Dedifferentiated amniotic fluid mesenchymal stem cell (primary cell): ENCODE data around the gene DNTT.
A peak's percentile ranks its signal among the peaks of the same experiment; 100 is the strongest.

Experiments used
- DNase-seq: peaks from one replicate; pipeline ENCODE4 v3.0.0-alpha.2; 2016; ENCODE audit errors: extremely low spot score

The DNTT gene

DNA sequence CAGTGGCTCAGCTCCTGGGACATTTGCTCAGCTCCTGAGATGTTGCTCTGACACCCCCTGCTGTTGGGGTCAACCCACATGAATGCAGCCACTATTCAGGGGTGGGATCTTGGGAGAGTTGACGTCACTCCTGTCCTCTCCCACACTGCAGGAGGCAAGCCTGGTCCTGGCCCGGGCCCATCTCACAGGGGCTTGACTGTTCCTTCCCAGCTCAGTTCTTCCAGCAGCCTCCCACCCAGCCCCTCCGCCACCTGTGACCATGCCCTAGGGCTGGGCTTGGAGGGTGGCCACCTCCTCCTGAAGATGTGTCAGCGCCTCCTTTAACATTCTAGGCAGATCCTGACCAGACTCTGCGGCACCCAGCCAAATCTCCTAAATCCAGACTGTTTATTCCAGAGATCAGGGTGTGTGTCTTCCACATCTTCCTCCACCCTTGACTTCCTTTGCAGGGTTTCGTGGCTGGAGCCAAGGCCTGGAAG is 73.6 kb downstream of the DNTT start:
- DNase-seq: no peak

DNA sequence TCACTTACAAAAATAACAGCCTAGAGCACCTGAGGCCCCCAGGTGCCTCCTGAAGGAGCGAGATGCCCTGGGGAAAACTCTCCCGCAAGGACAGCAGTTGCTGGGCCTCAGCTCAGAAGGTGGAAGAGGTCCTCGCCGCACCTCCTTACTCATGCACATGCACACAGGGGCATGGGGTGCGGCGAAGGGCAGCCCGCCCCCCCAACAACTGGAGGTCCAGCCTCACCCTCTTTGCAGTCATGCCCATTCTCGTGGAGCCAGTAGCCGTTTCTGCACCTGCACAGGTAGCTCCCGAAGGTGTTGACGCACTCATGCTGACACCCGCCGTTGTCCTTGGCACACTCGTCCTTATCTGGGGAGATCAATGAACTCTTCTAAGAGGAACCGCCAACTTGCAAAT is 74.5 kb downstream of the DNTT start:
- no peak for DNase-seq

DNA sequence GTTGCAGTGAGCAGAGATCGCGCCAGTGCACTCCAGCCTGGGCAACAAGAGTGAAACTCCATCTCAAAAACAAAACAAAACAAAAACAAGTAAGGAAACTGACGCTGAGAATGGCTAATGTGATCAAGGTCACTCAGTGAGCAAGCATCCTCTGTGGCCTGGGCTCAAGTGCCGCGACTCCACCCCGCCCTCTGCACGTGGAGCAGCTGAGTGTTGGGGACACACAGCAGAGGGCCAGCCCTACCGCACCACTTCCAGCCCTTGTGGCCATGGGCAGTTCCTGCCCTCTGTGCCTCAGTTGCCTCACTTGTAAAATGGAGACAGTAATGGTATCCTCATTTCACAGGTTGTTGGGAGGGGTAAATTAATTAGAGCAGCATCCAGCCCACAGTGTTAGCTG is 75.5 kb downstream of the DNTT start:
- no peak for DNase-seq

DNA sequence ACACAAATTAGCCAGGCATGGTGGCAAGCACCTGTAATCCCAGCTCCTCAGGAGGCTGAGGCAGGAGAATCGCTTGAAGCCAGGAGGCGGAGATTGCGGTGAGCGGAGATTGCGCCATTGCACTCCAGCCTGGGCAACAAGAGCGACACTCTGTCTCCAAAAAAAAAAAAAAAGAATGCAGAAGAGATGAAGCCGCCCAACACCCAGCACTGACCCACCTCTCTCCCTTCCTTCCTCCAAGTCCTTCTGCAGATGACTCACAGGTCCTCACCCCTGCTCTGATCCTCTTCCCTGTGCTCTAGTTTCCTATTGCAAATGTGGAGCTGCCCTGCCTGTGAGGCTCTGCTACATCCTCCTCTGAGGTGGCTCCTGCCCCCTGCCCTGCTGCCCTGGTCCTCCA is 76.6 kb downstream of the DNTT start:
- no peak for DNase-seq

DNA sequence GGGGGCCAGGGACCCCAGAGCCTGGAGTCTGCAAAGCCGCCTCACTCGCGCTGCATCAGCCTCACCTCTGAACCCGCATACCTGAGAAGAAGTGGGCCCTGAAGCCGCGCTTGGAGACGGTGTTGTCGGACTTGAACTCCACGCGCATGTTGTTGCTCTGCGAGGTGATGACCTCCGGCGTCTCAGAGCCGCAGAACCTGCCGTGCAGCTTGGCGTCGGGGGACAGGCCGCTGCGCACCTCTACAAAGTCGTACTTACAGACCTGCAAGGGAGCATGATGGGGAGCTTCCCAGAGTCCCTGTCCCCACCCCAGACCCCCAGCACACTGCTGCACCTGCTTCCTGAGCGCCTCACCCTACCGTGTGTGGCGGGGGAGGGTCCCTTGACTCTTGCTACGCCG is 80.3 kb downstream of the DNTT start:
- no peak for DNase-seq

DNA sequence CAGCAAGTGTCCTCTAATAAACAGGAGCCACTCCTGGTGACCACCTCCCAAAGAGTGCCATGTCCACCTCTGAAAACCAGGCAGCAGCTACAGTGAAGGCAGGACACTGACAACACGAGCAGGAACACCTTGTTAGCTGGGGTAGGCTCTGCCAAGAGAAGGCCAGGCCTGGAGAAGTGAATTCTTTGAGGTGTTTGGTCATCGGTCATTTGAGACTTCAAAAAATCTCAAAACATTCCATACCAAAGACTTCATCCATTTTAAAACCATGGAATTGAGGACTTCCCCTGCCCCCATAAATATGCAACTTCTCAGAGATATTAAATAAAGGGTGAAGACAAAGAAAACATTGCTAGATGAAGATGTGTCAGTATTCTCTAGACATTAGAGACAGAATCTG is 82.9 kb downstream of the DNTT start:
- peak; percentile 16 for DNase-seq

DNA sequence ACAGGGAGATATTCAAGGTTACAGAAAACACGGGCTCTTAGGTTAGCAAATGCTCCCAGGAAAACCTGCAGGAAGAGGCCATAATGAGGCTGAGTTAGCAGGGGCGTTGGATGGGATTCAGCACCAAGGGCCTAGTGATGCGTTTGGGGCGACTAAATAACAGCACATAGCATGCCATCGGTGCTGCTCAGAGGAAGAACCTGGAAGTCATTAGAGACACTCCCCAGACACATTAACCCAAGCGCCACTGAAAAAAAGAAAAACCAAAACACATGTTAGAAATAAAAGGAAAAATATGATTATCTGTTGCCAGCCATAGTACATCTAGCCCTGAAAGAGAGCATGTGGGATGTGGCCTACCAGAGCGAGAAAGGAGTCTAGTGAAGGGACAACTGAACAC is 83.4 kb downstream of the DNTT start:
- peak; percentile 36 for DNase-seq
